Spleen (tissue), 11 donors: ENCODE data around the gene RFNG. TPM values are rescaled to one million over a fixed set of nuclear protein-coding genes. Genes with fewer than 3 reads are reported as not detected.

ENCODE experiments used
- DNase-seq: peaks from one replicate; pipeline ENCODE4 v3.0.0-alpha.2; 2020
- H3K27ac ChIP-seq, 8 donors: fragments of 200-600 bp; sonication (generic) in 7 of 8; 1 replicate in 4 of 8; 2 replicates in 4 of 8; pipeline versions ENCODE4 v1.5.0 to v1.8.0; 2016 to 2021; ENCODE audit warnings: inconsistent platforms in 4 of 8, mild to moderate bottlenecking in 4 of 8, moderate library complexity in 1 of 8
- H3K27me3 ChIP-seq, 7 donors: fragments of 200-600 bp; sonication (generic) in 6 of 7; replicated peaks in 1 of 7; 1 replicate in 4 of 7; 2 replicates in 3 of 7; pipeline versions ENCODE4 v1.5.0 to v1.8.0; 2016 to 2021; ENCODE audit warnings: inconsistent platforms in 3 of 7, mild to moderate bottlenecking in 1 of 7
- H3K36me3 ChIP-seq, 6 donors: fragments of 200-600 bp; sonication (generic) in 5 of 6; 1 replicate in 4 of 6; 2 replicates in 2 of 6; pipeline versions ENCODE4 v1.5.0 to v1.8.0; 2016 to 2021; ENCODE audit warnings: inconsistent platforms in 2 of 6
- H3K4me1 ChIP-seq, 6 donors: fragments of 200-600 bp; sonication (generic) in 5 of 6; 1 replicate in 3 of 6; 2 replicates in 3 of 6; pipeline versions ENCODE4 v1.5.0 to v1.8.0; 2016 to 2021; ENCODE audit warnings: inconsistent platforms in 3 of 6
- H3K4me3 ChIP-seq, 8 donors: fragments of 200-600 bp; sonication (generic) in 7 of 8; 1 replicate in 4 of 8; 2 replicates in 4 of 8; pipeline versions ENCODE4 v1.5.0 to v1.8.0; 2016 to 2021; ENCODE audit warnings: inconsistent platforms in 4 of 8, mild to moderate bottlenecking in 4 of 8, moderate library complexity in 2 of 8
- H3K9me3 ChIP-seq, 8 donors: fragments of 200-600 bp; sonication (generic) in 7 of 8; 1 replicate in 4 of 8; 2 replicates in 4 of 8; pipeline versions ENCODE4 v1.5.0 to v1.8.0; 2016 to 2021; ENCODE audit warnings: inconsistent platforms in 4 of 8
- POLR2A ChIP-seq, 3 donors: fragments of 450-650 bp; IDR thresholded peaks; one replicate each; pipeline ENCODE4 v1.5.1; 2017; ENCODE audit warnings: antibody characterized with exemption in 3 of 3, mild to moderate bottlenecking in 1 of 3
- POLR2AphosphoS5 ChIP-seq, 3 donors: sonication (generic); formaldehyde crosslinking; IDR thresholded peaks; one replicate each; pipeline ENCODE4 v1.5.1; 2017; ENCODE audit warnings: antibody characterized with exemption in 3 of 3
- WGBS, 5 donors: extraction: QIAGEN DNeasy Blood & Tissue Kit in 3 of 5; methylation state at CpG; one replicate each; pipeline versions ENCODE4 v1.1.5 to v1.1.7; 2013 to 2018; 5-methylcytosine and 5-hydroxymethylcytosine counted together
- intact Hi-C: fragments of 100-400 bp; cut with DNase I; formaldehyde crosslinking; loops from one replicate; pipeline ENCODE4 v1.15.0; 2023; ENCODE audit warnings: low total_unique reads
- polyA plus RNA-seq, 3 donors: library from polyadenylated mRNA; stranded (reverse); fragments of 200-250 nt; gene quantifications; one replicate each; pipeline ENCODE4 v1.2.1, GENCODE V29; 2013
- total RNA-seq, 7 donors: library from RNA; depleted of rRNA in 3 of 7; stranded (reverse); fragments of >200 nt in 3 of 7; fragmentation: NEBNext Ultra II Directional in 4 of 7; extraction: Animal tissue kit (Norgen Biotek cat#: 25700) in 4 of 7; gene quantifications; one replicate each; pipeline versions ENCODE4 v1.1.0 to v1.2.1, GENCODE V29; 2016 to 2021
- TF ChIP-seq, protein P1 (sequence below), 11 experiments: fragments of 200-600 bp in 7 of 11; fragments of 450-650 bp in 4 of 11; sonication (generic) in 4 of 11; IDR thresholded peaks in 8 of 11; conservative IDR thresholded peaks in 3 of 11; 1 replicate in 7 of 11; 2 replicates in 4 of 11; pipeline versions ENCODE4 v1.4.0 to v1.8.0; 2016 to 2021; ENCODE audit warnings: antibody characterized with exemption in 11 of 11, inconsistent platforms in 4 of 11, mild to moderate bottlenecking in 1 of 11
- donor health status: healthy with polysubstance abuse.
- donor health status: DM: no; HTN: no; CAD: no; lungs with moderate emphysema.
- donor health status: DM: no; HTN: no; CAD: no.
- donor health status: Bipolar disorder and iron deficiency.
- donor health status: healthy.
- donor health status: DM: no; HTN: no; CAD: no.
- donor health status: DM: yes; HTN: yes; CAD: no.

RFNG gene
- total and polyA plus RNA-seq, 10 donors, result 21.4 to 42.3 (median 27.2) TPM

DNA sequence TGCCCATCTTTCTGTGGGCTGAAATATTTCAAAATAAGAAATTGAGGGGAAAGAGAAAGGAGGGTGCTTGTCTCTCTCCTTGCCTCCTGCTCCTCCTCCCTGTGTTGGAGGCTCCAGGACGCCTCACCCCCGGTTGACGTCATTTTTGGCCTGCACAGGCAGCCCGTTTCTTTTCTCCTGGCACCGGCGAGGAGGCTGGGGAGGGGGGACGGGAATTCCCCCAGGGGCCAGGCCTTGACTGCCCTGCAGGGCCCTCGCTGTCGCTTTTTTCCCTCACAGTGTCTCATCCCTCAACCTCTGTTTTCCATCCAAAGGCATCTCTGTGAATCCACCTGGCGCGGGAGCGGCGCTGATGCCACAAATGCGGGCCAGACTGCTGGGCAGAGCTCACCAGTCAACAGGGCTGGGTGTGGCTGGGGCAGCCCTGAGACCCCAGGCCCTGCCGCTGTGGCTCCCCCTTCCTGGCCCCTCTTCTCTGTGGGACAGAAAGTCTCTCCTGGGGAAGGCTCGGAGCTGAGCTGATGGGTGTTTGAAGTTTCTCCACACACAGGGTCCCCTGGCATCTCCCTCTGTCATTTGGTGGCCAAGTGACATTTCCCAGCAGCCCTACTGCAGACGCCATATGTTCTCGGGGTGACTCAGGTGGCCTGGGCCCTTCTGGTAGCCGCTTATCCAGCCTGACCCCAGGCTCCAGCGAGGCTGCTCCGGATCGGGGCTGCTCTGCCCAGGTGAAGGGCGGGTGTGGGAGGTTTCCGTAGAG lies 45.0 kb downstream of the RFNG start:
- H3K9me3 ChIP-seq, result no peaks in the 10 kb centered on the region
- no peak for DNase-seq
- WGBS, 5 donors, result 83 to 88% (median 87%) methylated on average over 19 to 24 of the region's 24 CpGs
- TF ChIP-seq POLR2AphosphoS5 (IDR thresholded peaks at IDR 0.05), result no peak
- TF ChIP-seq POLR2A (IDR thresholded peaks at IDR 0.05), result no peak
- TF ChIP-seq, protein P1, sequence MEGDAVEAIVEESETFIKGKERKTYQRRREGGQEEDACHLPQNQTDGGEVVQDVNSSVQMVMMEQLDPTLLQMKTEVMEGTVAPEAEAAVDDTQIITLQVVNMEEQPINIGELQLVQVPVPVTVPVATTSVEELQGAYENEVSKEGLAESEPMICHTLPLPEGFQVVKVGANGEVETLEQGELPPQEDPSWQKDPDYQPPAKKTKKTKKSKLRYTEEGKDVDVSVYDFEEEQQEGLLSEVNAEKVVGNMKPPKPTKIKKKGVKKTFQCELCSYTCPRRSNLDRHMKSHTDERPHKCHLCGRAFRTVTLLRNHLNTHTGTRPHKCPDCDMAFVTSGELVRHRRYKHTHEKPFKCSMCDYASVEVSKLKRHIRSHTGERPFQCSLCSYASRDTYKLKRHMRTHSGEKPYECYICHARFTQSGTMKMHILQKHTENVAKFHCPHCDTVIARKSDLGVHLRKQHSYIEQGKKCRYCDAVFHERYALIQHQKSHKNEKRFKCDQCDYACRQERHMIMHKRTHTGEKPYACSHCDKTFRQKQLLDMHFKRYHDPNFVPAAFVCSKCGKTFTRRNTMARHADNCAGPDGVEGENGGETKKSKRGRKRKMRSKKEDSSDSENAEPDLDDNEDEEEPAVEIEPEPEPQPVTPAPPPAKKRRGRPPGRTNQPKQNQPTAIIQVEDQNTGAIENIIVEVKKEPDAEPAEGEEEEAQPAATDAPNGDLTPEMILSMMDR (IDR thresholded peaks at IDR 0.05 in 8 of 11, conservative IDR thresholded peaks at IDR 0.05 in 3 of 11), result no peak
- H3K27ac ChIP-seq, result no peak overlapping the region
- intact Hi-C loops, result no loop called here
- H3K36me3 ChIP-seq, result peaks cover 0 to 35% (median 2%) of the 10 kb centered on the region in 6 donors
- no peak overlapping the region for H3K4me3 ChIP-seq
- no peaks in the 10 kb centered on the region for H3K27me3 ChIP-seq
- H3K4me1 ChIP-seq, result peaks cover 0 to 13% (median 2%) of the 10 kb centered on the region in 6 donors

DNA sequence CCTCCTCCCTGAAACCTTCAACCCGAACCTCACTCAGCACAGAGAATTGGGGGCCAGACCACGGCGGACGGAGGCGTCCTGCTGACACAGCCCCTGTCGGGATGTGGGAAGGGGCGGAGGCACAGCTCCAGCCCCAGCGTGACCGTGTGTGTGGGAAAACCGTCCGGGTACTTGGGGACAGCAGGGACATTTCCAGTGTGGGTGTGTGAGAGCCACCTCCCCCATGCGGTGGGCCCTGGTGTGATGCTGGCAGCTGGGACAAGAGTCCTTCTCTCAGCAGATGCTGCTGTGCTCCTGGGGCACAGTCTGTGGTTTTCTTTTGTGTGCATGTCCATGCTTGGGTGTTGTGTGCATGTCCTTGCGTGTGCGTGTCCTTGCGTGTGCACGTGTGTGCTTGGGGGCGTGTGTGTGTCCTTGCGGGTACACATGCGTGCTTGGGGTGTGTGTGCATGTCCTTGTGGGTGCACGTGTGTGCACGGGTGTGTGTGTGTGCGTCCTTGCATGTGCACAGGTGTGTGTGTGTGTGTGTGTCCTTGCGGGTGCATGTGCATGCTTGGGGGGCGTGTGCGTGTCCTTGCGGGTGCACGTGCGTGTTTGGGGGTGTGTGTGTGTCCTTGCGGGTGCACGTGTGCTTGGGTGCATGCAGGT lies 45.8 kb downstream of the RFNG start:
- no peak for TF ChIP-seq POLR2A (IDR thresholded peaks at IDR 0.05)
- no peak for TF ChIP-seq POLR2AphosphoS5 (IDR thresholded peaks at IDR 0.05)
- TF ChIP-seq, protein P1 (IDR thresholded peaks at IDR 0.05 in 8 of 11, conservative IDR thresholded peaks at IDR 0.05 in 3 of 11), result no peak
- 86 to 94% (median 88%) methylated on average over 18 to 30 of the region's 30 CpGs for WGBS, 5 donors
- Histone ChIP-seq H3K9me3 (no peaks in the 10 kb centered on the region), H3K4me1 (peaks cover 0 to 13% (median 2%) of the 10 kb centered on the region in 6 donors), H3K4me3 (no peak overlapping the region), H3K36me3 (peaks cover 0 to 29% (median 2%) of the 10 kb centered on the region in 6 donors), H3K27me3 (no peaks in the 10 kb centered on the region), H3K27ac (no peak overlapping the region)
- DNase-seq, result no peak
- intact Hi-C loops, result no loop called here

DNA sequence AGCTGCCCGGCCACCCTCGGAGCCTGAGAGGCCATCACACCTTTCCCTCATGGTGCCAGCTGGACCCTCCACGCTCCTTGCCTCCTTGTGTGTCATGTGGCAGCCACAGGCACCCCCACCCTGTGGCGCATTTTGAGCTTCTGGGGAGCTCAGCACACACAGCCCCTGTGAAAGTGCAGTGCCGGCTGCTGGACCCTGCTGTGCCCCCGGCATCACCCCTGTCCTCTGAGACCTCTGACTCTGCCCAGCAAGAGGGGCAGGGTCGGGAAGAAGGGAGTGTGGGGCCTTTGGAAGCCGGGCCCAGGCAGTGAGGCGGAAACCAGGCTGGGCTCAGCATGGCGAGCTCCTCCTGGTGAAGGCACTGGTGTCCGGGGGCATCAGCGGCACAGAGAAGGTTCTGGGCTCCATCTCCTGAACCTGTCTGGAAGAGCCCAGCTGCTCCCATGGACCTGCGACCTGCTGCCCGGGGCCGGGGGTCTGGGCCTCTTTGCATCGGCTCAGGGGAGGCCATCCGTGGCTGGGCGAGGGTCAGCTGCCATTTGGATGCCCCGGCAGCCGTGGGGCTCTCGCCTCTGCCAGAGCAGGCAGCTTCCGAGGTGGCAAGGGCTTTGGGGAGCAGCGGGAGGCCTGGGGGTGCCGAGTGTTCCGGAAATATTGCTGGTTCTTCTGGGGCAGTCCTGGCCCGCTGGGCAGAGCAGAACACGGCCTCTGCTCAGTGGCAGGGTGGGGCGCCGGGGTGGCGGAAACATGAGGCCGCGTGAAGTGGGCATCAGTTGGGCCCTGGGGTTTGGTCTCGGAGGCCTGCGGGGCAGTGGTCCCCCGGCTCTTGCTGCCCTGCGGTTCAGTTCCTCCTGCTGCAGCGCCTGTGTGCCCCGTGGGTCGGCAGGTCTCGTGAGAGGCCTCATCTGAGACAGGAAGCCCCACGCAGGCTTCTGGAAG lies 46.8 kb downstream of the RFNG start:
- Histone ChIP-seq H3K9me3 (no peaks in the 10 kb centered on the region), H3K4me3 (no peak overlapping the region), H3K27me3 (no peaks in the 10 kb centered on the region), H3K27ac (no peak overlapping the region), H3K36me3 (peaks cover 0 to 30% (median 2%) of the 10 kb centered on the region in 6 donors), H3K4me1 (peaks cover 0 to 13% (median 2%) of the 10 kb centered on the region in 6 donors)
- TF ChIP-seq, protein P1 (IDR thresholded peaks at IDR 0.05 in 8 of 11, conservative IDR thresholded peaks at IDR 0.05 in 3 of 11), result no peak
- TF ChIP-seq POLR2AphosphoS5 (IDR thresholded peaks at IDR 0.05), result no peak
- no peak for TF ChIP-seq POLR2A (IDR thresholded peaks at IDR 0.05)
- WGBS, 5 donors, result 82 to 89% (median 83%) methylated on average over 29 to 41 of the region's 41 CpGs
- intact Hi-C loops, result no loop called here
- no peak for DNase-seq
